Cardiac fibroblast (primary cell): ENCODE results near the gene SETD4.

Experiments
- DNase-seq, 2 donors: peaks; one replicate each; pipeline versions ENCODE4 v3.0.0 to v3.0.0-alpha.2; 2010; ENCODE audit warnings: low read depth in 2 of 2
- H3K4me3 ChIP-seq, 2 donors: replicated peaks in 1 of 2; 1 replicate in 1 of 2; 2 replicates in 1 of 2; pipeline ENCODE4 v1.5.1; 2011; ENCODE audit warnings: low read depth in 2 of 2, low read length in 2 of 2, mild to moderate bottlenecking in 2 of 2, moderate library complexity in 1 of 2
- TF ChIP-seq, protein P1 (sequence below): IDR thresholded peaks from one replicate; pipeline ENCODE4 v1.5.1; 2011; ENCODE audit warnings: low read depth, mild to moderate bottlenecking, low read length, inconsistent platforms

SETD4 gene

DNA sequence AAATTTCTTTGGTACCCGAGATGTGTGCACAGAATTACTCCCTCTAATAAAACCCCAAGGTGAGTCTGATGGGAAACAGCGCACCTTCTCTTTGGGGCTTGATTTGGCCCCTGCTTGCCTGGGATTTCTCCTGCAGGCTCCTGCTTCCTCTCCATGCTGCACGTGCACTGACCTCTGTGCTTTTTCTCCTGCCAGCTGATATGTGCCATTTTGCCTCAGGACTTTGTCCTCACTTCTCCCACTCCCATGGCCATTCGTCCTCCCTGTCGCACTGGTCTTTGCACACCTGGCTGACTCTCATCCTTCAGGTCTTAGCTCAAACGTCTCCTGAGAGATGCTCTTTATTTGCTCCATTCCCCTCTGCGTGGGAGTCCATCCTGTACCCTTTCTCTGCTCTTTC, 10.7 kb upstream of the SETD4 start:
- peak overlapping the region in 1 of 2 donors; percentile 91 for H3K4me3 ChIP-seq
- DNase-seq = no peak
- TF ChIP-seq, protein P1, sequence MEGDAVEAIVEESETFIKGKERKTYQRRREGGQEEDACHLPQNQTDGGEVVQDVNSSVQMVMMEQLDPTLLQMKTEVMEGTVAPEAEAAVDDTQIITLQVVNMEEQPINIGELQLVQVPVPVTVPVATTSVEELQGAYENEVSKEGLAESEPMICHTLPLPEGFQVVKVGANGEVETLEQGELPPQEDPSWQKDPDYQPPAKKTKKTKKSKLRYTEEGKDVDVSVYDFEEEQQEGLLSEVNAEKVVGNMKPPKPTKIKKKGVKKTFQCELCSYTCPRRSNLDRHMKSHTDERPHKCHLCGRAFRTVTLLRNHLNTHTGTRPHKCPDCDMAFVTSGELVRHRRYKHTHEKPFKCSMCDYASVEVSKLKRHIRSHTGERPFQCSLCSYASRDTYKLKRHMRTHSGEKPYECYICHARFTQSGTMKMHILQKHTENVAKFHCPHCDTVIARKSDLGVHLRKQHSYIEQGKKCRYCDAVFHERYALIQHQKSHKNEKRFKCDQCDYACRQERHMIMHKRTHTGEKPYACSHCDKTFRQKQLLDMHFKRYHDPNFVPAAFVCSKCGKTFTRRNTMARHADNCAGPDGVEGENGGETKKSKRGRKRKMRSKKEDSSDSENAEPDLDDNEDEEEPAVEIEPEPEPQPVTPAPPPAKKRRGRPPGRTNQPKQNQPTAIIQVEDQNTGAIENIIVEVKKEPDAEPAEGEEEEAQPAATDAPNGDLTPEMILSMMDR = no peak

DNA sequence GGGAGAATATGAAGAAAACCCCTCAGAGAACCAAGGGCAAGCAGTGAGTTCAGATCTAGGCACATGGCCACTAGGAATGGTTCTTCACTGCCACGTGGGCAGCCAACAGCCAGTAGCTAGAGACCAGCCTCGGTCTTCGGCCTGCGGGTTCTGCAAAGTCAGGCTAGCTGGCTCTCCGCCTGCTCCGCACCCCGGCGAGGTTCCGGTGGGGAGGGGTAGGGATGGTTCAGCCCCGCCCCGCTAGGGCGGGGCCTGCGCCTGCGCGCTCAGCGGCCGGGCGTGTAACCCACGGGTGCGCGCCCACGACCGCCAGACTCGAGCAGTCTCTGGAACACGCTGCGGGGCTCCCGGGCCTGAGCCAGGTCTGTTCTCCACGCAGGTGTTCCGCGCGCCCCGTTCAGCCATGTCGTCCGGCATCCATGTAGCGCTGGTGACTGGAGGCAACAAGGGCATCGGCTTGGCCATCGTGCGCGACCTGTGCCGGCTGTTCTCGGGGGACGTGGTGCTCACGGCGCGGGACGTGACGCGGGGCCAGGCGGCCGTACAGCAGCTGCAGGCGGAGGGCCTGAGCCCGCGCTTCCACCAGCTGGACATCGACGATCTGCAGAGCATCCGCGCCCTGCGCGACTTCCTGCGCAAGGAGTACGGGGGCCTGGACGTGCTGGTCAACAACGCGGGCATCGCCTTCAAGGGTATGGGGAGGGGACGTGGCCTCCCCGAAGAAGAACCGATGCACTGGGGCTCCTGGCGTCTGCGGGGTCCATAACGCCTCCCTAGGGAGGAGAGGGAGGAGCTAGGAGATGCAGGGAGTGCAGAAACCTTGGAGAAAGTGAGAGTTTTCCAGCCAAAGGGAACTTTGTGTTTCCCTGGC, 9.6 kb upstream of the SETD4 start, which contains the start of gene CBR1:
TSS of gene CBR1 (plus strand) at position 312 of the 871 bp plus-strand sequence. CDS start at position 404, 92 bp downstream.
- TF ChIP-seq, protein P1 = no peak
- H3K4me3 ChIP-seq = peak within 1 kb of the TSS; percentile 91
- peak; percentile 96 to 97 for DNase-seq

DNA sequence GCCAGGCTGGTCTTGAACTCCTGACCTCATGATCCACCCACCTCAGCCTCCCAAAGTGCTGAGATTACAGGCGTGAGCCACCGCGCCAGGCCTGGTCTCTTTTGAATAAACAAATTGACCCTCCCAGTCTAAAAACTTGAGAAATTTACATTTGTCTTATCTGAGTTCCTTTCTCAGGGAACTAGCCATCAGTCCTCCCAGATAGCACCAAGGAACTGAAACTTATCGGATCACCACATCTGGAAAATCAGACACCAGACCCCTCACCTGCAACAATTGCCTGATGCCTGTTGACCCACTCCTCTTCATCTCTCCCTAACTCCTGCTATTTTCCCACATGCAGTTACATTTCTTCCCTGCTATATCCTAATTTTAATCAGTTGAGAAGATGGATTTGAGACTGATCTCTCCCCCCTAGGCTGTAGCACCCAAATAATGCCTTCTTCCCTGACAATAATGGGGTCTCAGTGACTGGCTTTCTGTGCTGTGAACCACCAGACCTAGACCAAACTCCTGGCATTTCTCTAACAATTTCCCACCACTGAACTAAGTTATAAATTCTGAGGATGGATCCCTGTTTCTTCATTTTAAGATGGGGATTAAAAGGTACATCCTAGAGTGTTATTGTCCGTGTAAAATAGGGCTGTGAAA, 8.5 kb upstream of the SETD4 start:
- no peak overlapping the region for H3K4me3 ChIP-seq
- DNase-seq = no peak
- TF ChIP-seq, protein P1 = no peak

DNA sequence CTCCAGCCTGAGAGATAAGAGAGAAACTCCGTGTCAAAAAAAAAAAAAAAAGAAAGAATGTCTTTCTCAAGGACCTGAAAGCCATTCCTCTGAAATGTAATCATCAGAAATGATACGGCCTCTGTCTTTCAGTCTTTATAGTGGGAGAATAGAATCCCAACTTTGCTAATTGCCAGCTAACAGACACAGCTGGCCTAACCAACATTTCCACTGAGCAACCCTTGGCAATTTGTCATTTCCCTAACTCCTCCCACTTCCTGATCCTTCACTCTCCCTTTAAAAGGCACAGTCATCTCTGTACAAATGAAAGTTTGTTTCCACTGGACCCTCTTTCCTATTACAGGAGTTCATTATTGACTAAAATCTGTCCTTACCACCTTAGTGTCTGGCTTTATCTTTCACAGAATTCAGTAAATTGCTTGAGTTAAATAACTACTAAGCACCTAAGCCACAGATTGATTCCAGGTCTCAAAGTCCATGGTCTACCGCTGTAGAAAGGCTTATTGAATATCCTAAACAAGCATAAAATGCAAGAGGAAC, 5.2 kb upstream of the SETD4 start:
- TF ChIP-seq, protein P1 = no peak
- DNase-seq = peak; percentile 77 to 84
- H3K4me3 ChIP-seq = no peak overlapping the region

DNA sequence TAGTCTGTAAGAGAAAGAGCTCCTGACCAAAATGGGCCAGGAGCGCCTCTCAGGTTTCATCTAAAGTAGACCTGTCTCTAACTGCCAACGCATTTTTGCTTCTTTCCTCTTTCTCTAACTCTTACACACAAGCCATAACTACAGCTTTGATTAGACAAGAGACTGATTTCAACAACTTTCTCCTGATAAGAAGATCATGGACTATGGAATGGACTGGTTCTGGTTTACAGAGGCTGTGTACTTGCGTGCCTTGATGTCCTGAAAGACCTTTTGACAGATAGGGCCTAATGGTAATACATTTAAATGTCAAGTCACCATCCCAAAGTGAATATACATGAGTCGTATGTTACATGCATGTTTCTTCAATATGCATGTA, 3.7 kb upstream of the SETD4 start:
- TF ChIP-seq, protein P1 = no peak
- H3K4me3 ChIP-seq = no peak overlapping the region
- no peak for DNase-seq

DNA sequence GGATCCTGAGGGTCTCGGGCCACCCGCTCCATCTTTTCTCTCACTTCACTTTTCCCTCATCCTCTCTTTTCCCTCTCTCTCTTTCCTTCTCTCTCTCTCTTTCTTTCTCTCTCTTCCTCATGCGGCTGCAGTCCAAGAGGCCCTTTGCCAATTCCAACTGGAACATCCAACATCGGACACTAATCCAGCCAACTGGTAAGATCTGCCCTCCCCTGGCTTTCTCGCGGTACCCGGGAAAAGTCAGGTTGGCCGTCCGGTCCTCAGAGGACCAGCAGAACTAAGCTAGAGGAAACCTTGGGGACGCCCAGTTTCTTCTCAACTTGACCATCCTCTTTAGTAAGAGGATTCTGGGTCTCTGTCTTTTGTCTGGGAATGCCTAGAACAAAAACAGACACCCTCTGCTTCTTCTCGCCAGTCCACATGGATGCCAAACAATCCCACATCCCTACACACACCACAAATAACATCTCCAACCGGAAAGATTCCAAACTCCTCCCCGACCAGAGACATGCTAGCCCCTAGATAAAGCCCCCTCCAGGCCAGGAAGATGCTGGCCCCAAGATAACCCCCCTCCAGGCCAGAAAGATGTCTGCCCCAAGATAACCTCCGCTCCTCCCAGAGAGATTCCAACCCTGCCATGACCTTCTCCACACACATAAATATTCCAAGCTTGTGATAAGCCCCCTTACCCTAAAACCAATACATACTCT, 3.2 kb upstream of the SETD4 start:
- no peak for DNase-seq
- TF ChIP-seq, protein P1 = no peak
- no peak overlapping the region for H3K4me3 ChIP-seq
